ENCODE measurements around the gene ZP4. TPM values are rescaled to one million over a fixed set of nuclear protein-coding genes. Genes with fewer than 3 reads are reported as not detected.

ZP4 gene
- total and polyA plus RNA-seq, 2 of the 4 experiments (the other 2 are of a cell fraction), result not detected

GRCh38 chr1:237852342-237852741 lies 38.4 kb downstream of the ZP4 start:
- intact Hi-C loops (cut with micrococcal nuclease), result loop anchor here (10.0 kb wide), 2 partner anchors 562 to 842 kb away; no protein-coding TSS in a partner anchor
- no TSS peak for BruUV-seq (replicated peaks)

More at GRCh38 chr1:237852342-237852741, 38.4 kb downstream of the ZP4 start:
- Histone ChIP-seq H3K27me3 (ENCODE audit: control insufficient read depth, insufficient read depth, low read length) (no peaks in the 10 kb centered on the region), H2BK120ac (ENCODE audit: low read depth, low read length) (no peak overlapping the region), H3K14ac (replicated peaks; ENCODE audit: low read depth, low read length) (no peak overlapping the region), H3K23ac (ENCODE audit: low read depth, low read length) (no peak overlapping the region), H3K18ac (ENCODE audit: low read depth, low read length) (no peak overlapping the region), H3K56ac (ENCODE audit: extremely low read depth, insufficient read depth, low read length) (no peak overlapping the region), H4K8ac (ENCODE audit: low read depth in 2 of 2, low read length in 2 of 2) (no peak overlapping the region), H2BK5ac (ENCODE audit: low read depth, low read length, poor library complexity, severe bottlenecking) (no peak overlapping the region), H3K4me2 (ENCODE audit: low read depth, low read length) (no peak overlapping the region), H4K91ac (ENCODE audit: insufficient read depth, low read depth, low read length) (no peak overlapping the region), H3K27ac (ENCODE audit: insufficient read depth, low read length) (no peak overlapping the region), H4K20me1 (ENCODE audit: insufficient read depth, low read length) (no peaks in the 10 kb centered on the region), H3K36me3 (ENCODE audit: control insufficient read depth, insufficient read depth, low read length) (no peaks in the 10 kb centered on the region), H2BK15ac (ENCODE audit: low read depth, low read length) (no peak overlapping the region), H2AK5ac (ENCODE audit: low read depth, low read length) (no peak overlapping the region), H2BK20ac (ENCODE audit: low read depth, low read length) (no peak overlapping the region), H3K9me3 (ENCODE audit: control insufficient read depth, insufficient read depth, low read length) (no peaks in the 10 kb centered on the region), H3K9me1 (ENCODE audit: insufficient read depth, low read length) (no peaks in the 10 kb centered on the region), H3K79me1 (ENCODE audit: low read depth in 1 of 2, low read length in 2 of 2) (no peaks in the 10 kb centered on the region), H4K5ac (ENCODE audit: low read depth, low read length) (no peak overlapping the region), H3K9ac (ENCODE audit: low read depth, low read length) (no peak overlapping the region), H3K4me1 (ENCODE audit: control insufficient read depth, insufficient read depth, low read length) (no peaks in the 10 kb centered on the region), H2AK9ac (replicated peaks; ENCODE audit: low read depth, low read length, poor library complexity) (no peak overlapping the region), H2AFZ (replicated peaks; ENCODE audit: low read length, poor library complexity) (no peak overlapping the region), H3K4ac (ENCODE audit: low read depth, low read length) (no peak overlapping the region), H3K4me3 (ENCODE audit: insufficient read depth, low read depth, low read length) (no peak overlapping the region)
- in situ Hi-C loops (cut with MboI; ENCODE audit: low sequenced_read_pairs) (no loop called here), dilution Hi-C loops (cut with HindIII; ENCODE audit: low sequenced_read_pairs, unreplicated experiment) (no loop called here)
- no CpG with 5 or more reads among the region's 3 CpGs for WGBS, 2 experiments (ENCODE audit: extremely low coverage in 2 of 2, insufficient read length in 1 of 2)
- TF ChIP-seq ELK1 (IDR thresholded peaks at IDR 0.05; ENCODE audit: borderline replicate concordance, low read depth, low read length) (no peak), MAZ (IDR thresholded peaks at IDR 0.05; ENCODE audit: borderline replicate concordance, low read depth, low read length) (no peak), MXI1 (IDR thresholded peaks at IDR 0.05; ENCODE audit: borderline replicate concordance, low read depth, low read length) (no peak)
- ATAC-seq (ENCODE audit: low read depth), result no peak
- ChIA-PET POLR2A (ENCODE audit: unreplicated experiment) (no interaction called here), CTCF (interaction anchor here (0.6 to 2.1 kb wide), 2 partner anchors 12 to 1101 kb away, joined by 3 to 9 read pairs; no protein-coding TSS in a partner anchor)
- DNase-seq, result no peak

All from IMR-90 (cell line).